H1 (cell line): ENCODE measurements around the gene ZC3H11A. TPM values are rescaled to one million over a fixed set of nuclear protein-coding genes. Genes with fewer than 3 reads are reported as not detected.

Experiments used
- BRCA1 ChIP-seq: IDR thresholded peaks from 2 replicates; pipeline ENCODE4 v1.6.1; 2012; ENCODE audit warnings: low read depth, low read length, improper control_type of control experiment
- CHD2 ChIP-seq: IDR thresholded peaks from 2 replicates; pipeline ENCODE4 v1.6.1; 2012; ENCODE audit warnings: low read length, improper control_type of control experiment
- CHD7 ChIP-seq: fragments of 300-600 bp; sonication (generic); IDR thresholded peaks from 2 replicates; pipeline ENCODE4 v1.7.1; 2012; ENCODE audit warnings: low read length, moderate library complexity, mild to moderate bottlenecking, inconsistent platforms; ENCODE audit not compliant: insufficient replicate concordance
- CTCF ChIP-seq, 3 experiments: IDR thresholded peaks; 1 replicate in 2 of 3; 2 replicates in 1 of 3; pipeline versions ENCODE4 v1.5.1 to v1.6.1; 2011; ENCODE audit warnings: low read length in 3 of 3, mild to moderate bottlenecking in 3 of 3, inconsistent platforms in 2 of 3, low read depth in 1 of 3, moderate library complexity in 1 of 3; ENCODE audit not compliant: insufficient read depth in 1 of 3; ENCODE audit errors: control extremely low read depth in 1 of 3
- JUN ChIP-seq: IDR thresholded peaks from 2 replicates; pipeline ENCODE4 v1.6.1; 2011; ENCODE audit warnings: low read depth, mild to moderate bottlenecking, improper control_type of control experiment, low read length
- RXRA ChIP-seq: IDR thresholded peaks from 2 replicates; pipeline ENCODE4 v1.6.1; 2011; ENCODE audit warnings: low read depth, mild to moderate bottlenecking, low read length, moderate library complexity; ENCODE audit not compliant: insufficient read depth
- SIRT6 ChIP-seq: IDR thresholded peaks from one replicate; pipeline ENCODE4 v1.7.1; 2012; ENCODE audit warnings: low read length, inconsistent platforms
- TCF12 ChIP-seq: IDR thresholded peaks from 2 replicates; pipeline ENCODE4 v1.6.1; 2011; ENCODE audit warnings: low read depth, mild to moderate bottlenecking, low read length
- USF2 ChIP-seq: IDR thresholded peaks from 2 replicates; pipeline ENCODE4 v1.6.1; 2011; ENCODE audit warnings: low read length, improper control_type of control experiment
- polyA plus RNA-seq, 7 experiments: library from polyadenylated mRNA; depleted of rRNA in 3 of 7; stranded (reverse) in 5 of 7; unstranded in 2 of 7; fragments of >200 nt in 5 of 7; fragments of 200-250 nt in 2 of 7; gene quantifications; 1 replicate in 5 of 7; 2 replicates in 1 of 7; 4 replicates in 1 of 7; pipeline versions ENCODE4 v1.2.1 to v1.2.3, GENCODE V29; 2011 to 2013; ENCODE audit warnings: missing spikeins in 2 of 7, mixed read lengths in 2 of 7
- total RNA-seq: library from RNA; stranded (reverse); fragmentation: NEBNext Ultra II Directional; extraction: Animal tissue kit (Norgen Biotek cat#: 25700); gene quantifications from 2 replicates; pipeline ENCODE4 v1.2.1, GENCODE V29; 2021

Gene ZC3H11A
- total and polyA plus RNA-seq, 2 of the 8 experiments (the other 6 are each of a cell fraction or from before 2014, with no cell fraction given) = 37.2 to 105 TPM

- TF ChIP-seq CHD7 = no peak
- no peak for TF ChIP-seq JUN
- no peak for TF ChIP-seq BRCA1
- no peak for TF ChIP-seq TCF12
- TF ChIP-seq RXRA = no peak
- no peak for TF ChIP-seq CHD2
- TF ChIP-seq CTCF (IDR thresholded peaks at IDR 0.05; ENCODE audit: control extremely low read depth in 1 of 3, insufficient read depth in 1 of 3, low read depth in 1 of 3, low read length in 3 of 3) = no peak
- TF ChIP-seq USF2 = no peak
- TF ChIP-seq SIRT6 = no peak
Measured at GRCh38 chr1:203768256-203768655, 27.2 kb upstream of the ZC3H11A start (continued).
